HEK293T (cell line): ENCODE measurements around the gene PRPSAP1.

Source experiments
- ARNT ChIP-seq: fragments of 450-650 bp; IDR thresholded peaks from 2 replicates; pipeline ENCODE4 v1.6.1; 2017; ENCODE audit warnings: mild to moderate bottlenecking
- BHLHE40 ChIP-seq: fragments of 450-650 bp; IDR thresholded peaks from 2 replicates; pipeline ENCODE4 v1.6.1; 2016; ENCODE audit warnings: mild to moderate bottlenecking, moderate library complexity, borderline replicate concordance
- CTBP1 ChIP-seq: fragments of 450-650 bp; IDR thresholded peaks from 2 replicates; pipeline ENCODE4 v1.6.1; 2016; ENCODE audit warnings: borderline replicate concordance
- ELF4 ChIP-seq: fragments of 450-650 bp; IDR thresholded peaks from 2 replicates; pipeline ENCODE4 v1.6.1; 2017; ENCODE audit warnings: antibody characterized with exemption
- FOXK2 ChIP-seq: fragments of 450-650 bp; IDR thresholded peaks from 2 replicates; pipeline ENCODE4 v1.6.1; 2016; ENCODE audit warnings: mild to moderate bottlenecking
- HDGF ChIP-seq: fragments of 450-650 bp; IDR thresholded peaks from 2 replicates; pipeline ENCODE4 v1.6.1; 2017; ENCODE audit warnings: antibody characterized with exemption, borderline replicate concordance
- L3MBTL2 ChIP-seq: fragments of 450-650 bp; conservative IDR thresholded peaks from 2 replicates; pipeline ENCODE4 v1.6.1; 2016; ENCODE audit warnings: mild to moderate bottlenecking
- LEF1 ChIP-seq: fragments of 450-650 bp; IDR thresholded peaks from 2 replicates; pipeline ENCODE4 v1.6.1; 2017; ENCODE audit warnings: mild to moderate bottlenecking, borderline replicate concordance
- SP1 ChIP-seq: fragments of 450-650 bp; IDR thresholded peaks from 2 replicates; pipeline ENCODE4 v1.6.1; 2017
- SUZ12 ChIP-seq: fragments of 450-650 bp; IDR thresholded peaks from 2 replicates; pipeline ENCODE4 v1.6.1; 2016; ENCODE audit warnings: mild to moderate bottlenecking

GRCh38 chr17:76354747-76355310 is 1.1 kb upstream of the PRPSAP1 start:
- TF ChIP-seq ARNT (no peak), SUZ12 (no peak), SP1 (no peak), ELF4 (no peak), FOXK2 (no peak), CTBP1 (no peak), L3MBTL2 (no peak), HDGF (no peak), LEF1 (no peak), BHLHE40 (no peak)
